A549 (cell line): ENCODE measurements around the gene BOLA3.

ENCODE experiments used
- CTCF ChIP-seq: fragments of >200 bp; sonication (Bioruptor Twin); formaldehyde crosslinking; IDR thresholded peaks from 3 replicates; pipeline ENCODE4 v1.5.1; 2016
- HMGXB4 ChIP-seq: fragments of 250-450 bp; sonication (Bioruptor Pico); IDR thresholded peaks from 2 replicates; pipeline ENCODE4 v1.5.0; 2021; ENCODE audit warnings: mild to moderate bottlenecking, moderate library complexity, borderline replicate concordance
- MAFK ChIP-seq: fragments of 450-650 bp; IDR thresholded peaks from 2 replicates; pipeline ENCODE4 v1.6.1; 2014; ENCODE audit not compliant: partially characterized antibody
- MYC ChIP-seq: IDR thresholded peaks from 2 replicates; pipeline ENCODE4 v1.6.1; 2012; ENCODE audit warnings: mild to moderate bottlenecking, inconsistent platforms, low read length, improper control_type of control experiment, borderline replicate concordance
- PHF8 ChIP-seq: fragments of 200-600 bp; sonication (generic); IDR thresholded peaks from 2 replicates; pipeline ENCODE4 v1.6.1; 2016; ENCODE audit warnings: low read depth, mild to moderate bottlenecking, antibody characterized with exemption, moderate library complexity, borderline replicate concordance
- POLR2A ChIP-seq: IDR thresholded peaks from 2 replicates; pipeline ENCODE4 v1.6.1; 2012; ENCODE audit warnings: mild to moderate bottlenecking, low read length
- RAD21 ChIP-seq, 2 experiments: fragments of >200 bp in 1 of 2; sonication (Bioruptor Twin) in 1 of 2; formaldehyde crosslinking in 1 of 2; IDR thresholded peaks in 1 of 2; conservative IDR thresholded peaks in 1 of 2; 2 replicates in 1 of 2; 3 replicates in 1 of 2; pipeline ENCODE4 v1.6.1; 2012 to 2018; ENCODE audit warnings: inconsistent platforms in 1 of 2
- REST ChIP-seq: fragments of 200-600 bp; sonication (generic); IDR thresholded peaks from 2 replicates; pipeline ENCODE4 v1.6.1; 2016; ENCODE audit warnings: antibody characterized with exemption, mild to moderate bottlenecking, moderate library complexity
- SMC3 ChIP-seq: fragments of >200 bp; sonication (Bioruptor Twin); formaldehyde crosslinking; IDR thresholded peaks from 3 replicates; pipeline ENCODE4 v1.6.1; 2018; ENCODE audit warnings: inconsistent platforms

GRCh38 chr2:74105413-74105812 lies 42.3 kb downstream of the BOLA3 start:
- TF ChIP-seq RAD21 (conservative IDR thresholded peaks at IDR 0.05 in 1 of 2, IDR thresholded peaks at IDR 0.05 in 1 of 2) (no peak), POLR2A (no peak), MYC (no peak), HMGXB4 (no peak), REST (no peak), CTCF (no peak), PHF8 (no peak), MAFK (no peak), SMC3 (no peak)
